Measurements from ENCODE around the gene ZNF281. TPM values are rescaled to one million over a fixed set of nuclear protein-coding genes. Genes with fewer than 3 reads are reported as not detected.
"Not testable (repeated sequence)": the region's sequence is repeated elsewhere in the genome, so short reads cannot be mapped to it uniquely, and the experiment has no call there.

ZNF281 gene
- total RNA-seq, 1 donor from 2014 or later, result 44.1 TPM

DNA sequence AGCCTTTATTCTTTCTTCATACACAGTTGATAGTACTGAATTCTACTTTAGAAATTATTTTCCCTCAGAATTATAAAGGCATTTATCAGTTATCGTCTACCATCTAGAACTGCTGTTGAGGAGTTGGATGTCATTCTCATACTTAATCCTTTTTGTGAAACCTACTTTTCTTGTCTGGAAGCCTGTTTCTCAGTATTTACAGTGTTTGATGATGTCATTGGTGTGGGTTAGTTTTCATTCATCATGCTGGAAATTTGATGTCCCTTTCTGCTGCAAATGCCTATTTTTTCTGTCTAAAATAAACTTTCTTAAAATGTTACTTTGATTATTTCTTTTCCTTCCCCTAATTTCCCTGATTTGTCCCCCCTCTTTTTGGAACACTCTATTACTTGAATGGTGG lies 22.8 kb upstream of the ZNF281 start:
- DNase-seq (ENCODE audit: low spot score), result no peak

DNA sequence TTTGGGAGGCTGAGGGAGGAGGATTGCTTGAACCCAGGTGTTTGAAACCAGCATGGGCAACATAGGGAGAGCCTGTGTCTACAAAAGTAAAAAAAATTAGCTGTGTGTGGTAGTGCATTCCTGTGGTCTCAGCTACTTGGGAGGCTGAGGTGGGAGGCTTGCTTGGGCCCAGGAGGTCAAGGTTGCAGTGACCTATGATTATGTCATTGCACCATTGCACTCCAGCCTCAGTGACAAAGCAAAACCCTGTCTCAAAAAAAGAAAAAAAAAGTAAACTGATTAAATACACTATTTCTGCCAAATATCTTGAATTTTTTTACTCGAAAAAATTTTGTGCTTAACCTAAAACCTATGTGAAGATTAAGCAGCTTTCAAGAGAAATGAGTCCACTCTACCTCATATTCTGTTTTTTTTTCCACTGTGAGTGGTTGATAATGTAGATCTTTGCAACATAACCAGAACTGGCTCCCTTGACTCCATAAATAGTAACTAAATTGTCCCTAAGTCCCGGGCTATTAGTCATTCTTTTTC lies 19.4 kb upstream of the ZNF281 start:
- DNase-seq (ENCODE audit: low spot score), result no peak

DNA sequence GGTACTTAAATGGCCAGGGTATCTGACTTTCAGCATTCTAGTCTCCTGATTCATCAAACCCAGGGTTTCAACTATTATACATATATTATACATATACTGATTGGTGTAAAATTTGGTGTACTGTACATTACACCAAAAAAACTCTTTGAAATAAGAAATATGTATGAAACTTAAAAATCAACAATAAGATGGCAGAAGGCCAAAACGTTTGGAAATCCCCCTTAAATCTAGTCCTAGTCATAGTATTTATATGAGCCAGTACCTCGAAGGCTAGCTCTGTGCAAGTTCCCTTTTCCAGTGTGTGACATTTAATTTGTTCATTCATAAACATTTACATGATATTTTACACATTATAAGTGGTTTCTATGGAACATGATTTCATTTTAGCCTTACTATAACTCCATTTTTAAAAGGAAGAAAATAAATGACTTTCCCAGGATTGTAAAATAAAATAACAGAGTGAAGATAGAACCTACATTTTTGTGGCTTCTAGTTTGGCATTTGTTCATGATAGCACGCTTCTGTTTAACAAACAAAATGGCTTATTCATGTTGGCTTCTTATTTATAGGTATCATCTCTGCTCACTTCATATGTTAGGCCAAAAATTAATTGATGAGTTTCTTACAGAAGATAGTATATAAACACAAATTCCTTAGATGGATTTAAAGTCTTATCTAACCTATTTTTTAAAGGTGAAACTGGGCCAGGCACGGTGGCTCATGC lies 18.8 kb upstream of the ZNF281 start:
- DNase-seq (ENCODE audit: low spot score), result no peak

DNA sequence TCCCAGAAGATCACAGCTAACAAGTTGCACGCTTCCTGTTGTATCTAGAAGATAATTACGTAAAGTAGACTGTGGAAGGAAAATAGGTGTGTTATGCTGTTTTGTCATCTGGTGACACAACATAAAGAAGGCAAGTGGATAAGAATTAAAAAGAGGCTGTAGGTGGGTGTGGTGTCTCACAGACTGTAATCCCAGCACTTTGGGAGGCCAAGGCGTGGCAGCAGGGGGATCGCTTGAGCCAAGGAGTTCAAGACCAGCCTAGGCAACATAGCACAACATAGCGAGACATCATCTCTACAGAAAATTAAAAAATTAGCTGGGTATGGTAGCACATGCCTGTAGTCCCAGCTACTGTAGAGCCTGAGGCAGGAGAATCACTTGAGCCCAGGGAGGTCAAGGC lies 17.9 kb upstream of the ZNF281 start:
- DNase-seq (ENCODE audit: low spot score), result no peak

DNA sequence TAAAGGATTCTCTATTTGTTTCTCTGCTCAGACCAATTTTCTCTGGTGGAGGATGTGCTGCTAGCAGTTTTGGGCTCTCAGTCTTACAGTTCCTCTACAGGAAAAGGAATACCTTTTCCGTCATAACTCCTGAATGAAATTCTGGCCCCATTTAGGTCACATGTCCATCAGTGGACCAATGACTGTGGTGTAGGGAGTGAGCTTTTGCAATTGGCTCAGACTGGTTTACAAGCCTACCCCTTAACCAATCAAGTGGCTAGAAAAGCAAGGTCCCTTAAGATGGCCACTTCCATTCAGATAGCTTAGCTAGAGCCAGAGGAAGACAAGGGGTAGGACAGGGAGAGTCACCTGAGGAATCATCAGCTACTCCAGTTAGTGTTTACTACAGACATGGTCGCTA lies 16.4 kb upstream of the ZNF281 start:
- DNase-seq (ENCODE audit: low spot score), result no peak

DNA sequence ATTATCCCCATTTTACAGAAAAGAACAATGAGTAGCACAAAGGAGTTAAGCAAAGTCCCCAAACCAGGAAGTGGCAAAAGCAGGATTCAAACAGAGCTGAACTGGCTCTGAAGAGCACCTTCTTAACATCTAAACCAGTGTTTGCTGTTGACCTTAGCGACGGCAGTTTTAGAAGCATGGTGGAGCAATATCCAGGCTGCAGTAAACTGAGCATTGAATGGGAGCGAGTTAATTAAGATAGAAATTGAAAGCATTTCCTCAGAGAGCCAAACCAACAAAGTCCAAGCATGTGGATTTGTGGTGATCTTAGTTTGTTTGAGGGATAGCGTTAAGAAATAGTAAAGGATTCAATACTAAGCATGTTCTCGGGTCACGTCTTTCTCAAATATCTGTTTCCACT lies 13.4 kb upstream of the ZNF281 start:
- no peak for DNase-seq (ENCODE audit: low spot score)

DNA sequence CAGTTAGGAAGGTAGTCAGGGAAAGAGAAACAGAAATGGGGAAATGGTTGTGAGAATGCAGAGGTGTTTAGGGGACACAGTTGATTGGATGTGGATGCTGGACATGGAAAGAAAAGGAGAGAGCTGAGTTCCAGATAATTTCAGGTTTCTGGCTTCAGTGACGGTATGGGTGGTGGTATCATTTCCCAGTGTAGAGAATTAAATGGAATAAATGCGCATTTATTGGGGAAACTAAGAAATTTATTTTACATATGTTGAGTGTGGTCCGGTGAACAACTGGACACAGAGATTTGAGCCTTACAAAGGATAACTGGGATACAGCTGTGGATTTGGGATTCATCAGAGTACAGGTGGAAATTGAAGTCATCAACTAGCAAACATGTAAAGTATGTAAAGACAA lies 12.4 kb upstream of the ZNF281 start:
- no peak for DNase-seq (ENCODE audit: low spot score)

DNA sequence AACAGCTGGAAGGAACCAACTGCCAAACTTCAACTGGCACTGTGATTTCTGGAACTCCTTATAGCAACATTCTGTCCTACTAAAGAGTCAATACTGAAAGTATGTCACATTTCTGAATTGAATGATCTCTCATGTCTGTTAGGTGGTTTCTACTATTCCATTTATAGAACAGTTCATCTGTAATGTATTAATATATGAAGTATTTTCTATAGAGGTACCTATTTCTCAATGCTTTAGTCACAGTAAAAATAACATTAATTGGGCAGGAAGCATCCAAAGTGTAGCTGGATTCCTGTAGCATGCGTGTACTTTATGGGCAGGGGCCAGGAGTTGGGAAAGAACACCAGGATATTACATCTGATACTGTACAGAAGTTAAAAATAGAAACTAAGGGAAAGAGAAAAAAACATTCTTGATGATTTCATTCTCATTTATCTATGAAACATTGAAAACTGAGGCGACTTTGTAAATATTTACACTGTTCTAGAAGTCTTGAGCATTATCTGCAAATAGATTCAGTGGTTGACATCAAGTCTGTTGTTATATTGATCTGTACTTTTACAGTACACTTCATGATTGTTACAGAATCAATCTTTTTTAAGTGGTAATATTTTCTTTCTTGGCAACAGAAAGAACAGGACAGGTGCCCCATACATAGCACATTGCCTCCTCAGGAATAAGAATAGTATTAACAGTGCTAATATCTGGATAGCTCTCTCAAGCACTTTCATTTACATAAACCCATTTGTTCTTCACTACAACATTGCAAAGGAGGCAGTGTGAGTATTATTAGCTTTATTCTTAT lies 6.2 kb upstream of the ZNF281 start:
- peak; percentile 88 for DNase-seq (ENCODE audit: low spot score)

DNA sequence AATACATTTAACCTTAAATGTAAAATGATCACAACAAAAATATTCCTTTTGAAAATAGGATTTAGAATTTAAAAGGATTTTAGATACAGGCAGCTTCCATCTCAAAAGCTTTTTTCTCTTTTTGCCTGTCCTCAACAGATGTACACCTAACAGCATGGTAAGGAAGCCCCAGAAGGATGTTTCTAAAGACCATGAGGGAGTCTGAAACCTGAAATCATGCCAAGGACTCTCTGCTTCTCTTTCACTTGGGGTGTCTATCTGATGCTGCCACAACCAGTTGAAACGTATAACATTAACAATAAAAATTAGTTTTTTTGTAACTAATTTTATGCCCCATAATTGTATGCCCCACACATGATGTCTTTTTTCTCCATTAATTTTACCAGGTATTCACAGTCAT lies 5.4 kb upstream of the ZNF281 start:
- DNase-seq (ENCODE audit: low spot score), result no peak

DNA sequence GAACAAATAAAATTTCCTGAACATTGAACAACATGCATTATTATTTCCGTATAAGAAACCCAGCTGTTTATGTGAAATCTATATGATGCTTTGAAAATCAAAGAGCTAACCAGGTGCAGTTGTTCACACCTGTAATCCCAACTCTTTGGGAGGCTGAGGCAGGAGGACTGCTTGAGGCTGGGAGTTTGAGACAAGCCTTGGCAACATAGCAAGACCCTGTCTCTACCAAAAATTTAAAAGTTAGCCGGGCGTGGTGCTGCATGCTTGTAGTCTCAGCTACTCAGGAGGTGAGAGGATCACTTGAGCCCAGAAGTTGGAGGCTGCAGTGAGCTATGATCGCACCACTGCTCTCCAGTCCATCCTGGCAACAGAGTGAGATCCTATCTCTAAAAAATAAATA lies 4.8 kb upstream of the ZNF281 start:
- no peak for DNase-seq (ENCODE audit: low spot score)

DNA sequence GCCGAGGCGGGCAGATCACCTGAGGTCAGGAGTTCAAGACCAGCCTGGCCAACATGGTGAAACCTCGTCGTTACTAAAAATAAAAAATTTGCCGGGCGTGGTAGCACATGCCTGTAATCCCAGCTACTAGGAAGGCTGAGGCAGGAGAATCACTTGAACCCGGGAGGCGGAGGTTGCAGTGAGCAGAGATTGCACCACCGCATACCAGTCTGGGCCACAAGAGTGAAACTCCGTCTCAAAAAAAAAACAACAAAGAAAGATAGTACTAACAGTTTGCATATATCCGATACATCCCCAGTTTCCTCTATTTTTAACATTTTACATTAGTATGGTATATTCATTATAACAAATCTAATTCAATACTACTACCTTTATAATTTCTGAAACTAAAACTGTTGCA lies 3.9 kb upstream of the ZNF281 start:
- DNase-seq (ENCODE audit: low spot score), result not testable (repeated sequence)

DNA sequence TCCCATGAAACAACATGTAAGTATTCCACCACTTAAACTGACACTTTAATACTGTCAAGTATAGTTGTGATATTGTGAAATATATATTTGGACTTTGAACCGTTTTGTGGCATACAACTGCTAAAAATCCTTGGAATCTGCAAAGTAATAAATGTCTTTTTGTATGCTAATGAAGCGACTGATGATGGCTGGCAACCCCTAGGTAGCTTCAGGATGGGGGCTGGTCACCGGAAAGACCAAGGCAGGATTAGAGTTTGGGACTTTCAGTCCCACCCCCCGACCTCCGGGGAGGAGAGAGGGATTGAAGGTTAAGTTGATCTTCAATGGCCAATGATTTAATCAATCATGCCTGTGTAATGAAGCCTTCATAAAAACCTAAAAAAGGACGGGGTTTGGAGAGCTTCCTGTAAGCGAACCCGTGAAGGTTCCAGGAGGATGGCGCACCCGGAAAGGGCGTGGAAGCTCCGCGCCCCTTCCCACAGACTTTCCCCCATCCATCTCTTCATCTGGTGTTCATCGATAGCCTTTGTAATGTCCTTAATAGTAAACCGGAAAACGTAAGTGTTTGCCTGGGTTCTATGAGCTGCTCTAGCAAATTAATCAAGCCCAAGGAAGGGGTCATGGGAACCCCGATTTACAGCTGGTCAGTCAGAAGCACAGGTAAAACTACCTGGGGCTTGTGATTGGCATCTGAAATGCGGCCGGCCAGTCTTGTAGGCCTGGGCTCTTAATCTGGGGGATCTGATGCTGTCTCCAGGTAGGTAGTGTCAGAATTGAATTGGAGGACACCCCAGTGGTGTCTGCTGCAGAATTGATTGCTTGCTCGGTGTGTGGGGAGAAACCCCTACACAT lies 1.8 kb upstream of the ZNF281 start:
- no peak for DNase-seq (ENCODE audit: low spot score)

DNA sequence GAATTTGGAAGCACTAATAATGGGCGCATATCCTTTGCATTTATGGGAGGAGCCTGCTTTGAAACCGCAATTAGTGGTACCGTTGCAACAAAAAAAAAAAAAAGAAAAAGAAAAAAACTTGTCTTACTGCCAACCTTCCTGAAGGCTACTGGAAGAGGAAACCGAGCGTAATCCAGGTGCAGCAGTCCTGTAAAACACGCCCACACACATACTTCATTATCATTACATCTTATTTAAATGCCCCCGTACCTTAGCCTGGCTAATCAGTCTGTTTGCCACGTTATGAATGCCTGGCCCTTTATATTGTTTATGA lies 686 bp upstream of the ZNF281 start:
- no peak for DNase-seq (ENCODE audit: low spot score)

DNA sequence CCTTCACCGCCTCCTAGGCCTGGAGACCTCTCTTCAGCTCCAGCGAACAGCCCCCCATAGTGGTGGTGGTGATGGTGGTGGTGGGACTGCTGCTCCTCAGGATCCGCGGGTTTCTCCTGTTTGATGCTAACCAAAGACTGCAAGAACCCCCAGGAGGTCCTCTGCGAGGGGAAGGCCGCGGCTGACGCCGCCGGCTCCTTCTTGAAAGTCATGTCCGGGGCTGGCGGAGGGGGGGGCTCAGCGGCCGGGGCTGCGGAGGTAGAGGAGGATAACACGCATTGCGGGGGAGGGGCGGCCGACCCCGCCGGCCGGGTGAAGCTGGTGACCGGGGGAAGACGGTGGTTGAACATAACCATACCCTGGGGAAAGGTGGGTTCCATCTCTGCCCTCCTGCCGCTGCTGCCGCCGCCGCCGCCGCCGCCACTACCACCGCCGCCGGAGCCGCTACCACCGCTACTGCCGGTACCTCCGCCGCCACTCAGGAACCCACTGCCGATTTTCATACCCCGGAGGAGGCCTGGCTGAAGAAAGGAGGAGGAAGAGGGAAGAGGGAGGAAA lies 554 bp downstream of the ZNF281 start:
- DNase-seq (ENCODE audit: low spot score), result no peak

DNA sequence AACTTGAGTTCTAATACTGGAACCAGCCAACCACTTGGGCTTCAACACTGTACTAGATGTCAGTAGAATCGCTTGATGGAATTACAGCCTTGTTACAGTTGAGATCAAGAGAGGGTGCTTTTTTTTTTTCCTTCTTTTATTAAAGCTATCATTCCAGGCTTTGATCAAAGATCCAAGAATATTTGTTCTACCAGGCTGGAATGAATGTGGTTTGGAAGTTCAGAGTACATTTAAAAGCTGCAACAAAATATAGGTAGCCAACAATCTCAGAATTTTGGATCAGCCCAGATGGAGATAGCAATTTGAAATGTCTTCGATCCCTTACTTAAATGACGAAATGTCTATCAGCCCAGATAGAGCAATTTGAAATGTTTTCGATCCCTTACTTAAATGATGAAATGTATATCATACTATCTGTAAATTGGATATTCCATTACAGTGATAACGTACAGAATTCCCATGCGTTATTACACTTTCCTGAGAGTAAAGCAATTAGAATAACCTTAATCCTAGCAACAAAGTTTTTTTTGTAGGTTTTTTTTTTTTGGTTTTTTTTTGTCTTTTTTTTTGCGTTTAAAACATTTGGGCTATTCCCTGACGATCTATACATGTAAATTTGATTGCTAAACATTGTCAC lies 3.6 kb downstream of the ZNF281 start:
- no peak for DNase-seq (ENCODE audit: low spot score)

DNA sequence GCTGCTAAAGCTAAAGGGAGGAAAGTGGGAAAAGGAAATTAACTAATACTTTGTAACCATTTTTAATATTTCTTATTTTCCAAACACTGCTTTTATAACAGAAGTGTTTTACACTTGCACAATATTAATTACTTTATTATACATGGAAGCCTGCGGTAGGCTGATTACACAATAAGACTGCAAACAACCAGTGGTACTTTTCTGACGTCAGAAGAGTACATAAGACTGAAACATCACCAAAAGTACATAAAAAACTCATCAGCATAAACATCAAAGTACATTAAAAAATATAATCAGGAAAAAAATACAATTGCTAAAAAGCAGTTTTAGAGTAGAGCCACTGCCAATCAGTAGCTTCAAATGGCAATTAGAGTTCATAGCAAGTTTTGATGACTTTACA lies 4.6 kb downstream of the ZNF281 start:
- DNase-seq (ENCODE audit: low spot score), result no peak

DNA sequence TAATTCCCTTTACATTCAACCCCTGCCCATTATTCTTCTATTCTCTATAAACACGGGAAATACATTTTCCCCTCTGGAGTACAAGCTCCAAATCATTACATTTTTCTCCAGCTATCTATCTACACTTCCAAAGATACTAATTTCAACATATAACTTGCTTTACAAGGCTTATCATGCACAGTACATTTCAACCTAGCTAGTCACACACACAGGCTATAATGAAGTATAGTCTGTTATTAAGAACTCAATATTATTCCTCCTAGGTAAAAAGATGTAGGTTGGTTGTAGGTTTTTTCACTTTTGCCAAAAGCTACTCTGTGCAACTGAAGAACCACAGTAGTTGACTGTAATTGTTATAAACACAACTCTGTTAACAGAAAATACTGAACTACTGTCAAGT lies 8.1 kb downstream of the ZNF281 start:
- DNase-seq (ENCODE audit: low spot score), result no peak

DNA sequence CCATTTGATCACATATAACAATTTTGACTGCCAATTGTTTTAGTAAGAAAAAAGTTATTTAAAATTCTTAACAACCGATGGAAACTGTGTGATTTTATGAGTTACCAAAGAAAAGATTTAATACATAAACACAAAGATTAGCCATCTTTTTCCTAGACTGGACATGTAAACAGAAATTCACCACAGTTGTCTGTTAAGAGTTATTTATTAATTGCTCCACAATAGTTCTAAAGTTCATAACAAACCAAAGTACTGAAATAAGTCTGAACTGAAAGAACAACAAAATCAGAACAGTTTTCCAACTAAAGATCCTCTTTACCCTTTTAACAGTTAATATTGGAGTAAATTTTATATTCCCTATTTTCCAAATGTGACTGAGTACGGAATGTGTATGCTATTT lies 8.6 kb downstream of the ZNF281 start:
- DNase-seq (ENCODE audit: low spot score), result no peak

DNA sequence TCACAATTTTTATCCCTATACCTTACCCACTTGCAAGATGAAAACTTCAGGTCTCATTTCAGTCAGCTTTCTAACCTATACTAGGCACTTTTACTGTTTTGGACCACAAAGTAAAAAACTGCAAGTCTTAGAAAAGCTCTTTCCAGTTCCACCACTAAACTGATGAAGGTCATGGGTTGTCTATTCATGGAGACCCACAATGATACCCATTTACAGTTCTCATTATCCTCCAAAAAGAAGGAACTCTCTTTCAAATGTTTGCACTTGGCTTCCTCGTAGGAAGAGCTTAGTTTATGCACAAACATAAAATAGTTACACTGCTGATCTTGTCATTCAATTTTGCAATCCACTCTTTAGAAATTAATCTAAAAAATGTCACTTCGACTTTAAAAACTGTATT lies 9.3 kb downstream of the ZNF281 start:
- no peak for DNase-seq (ENCODE audit: low spot score)

DNA sequence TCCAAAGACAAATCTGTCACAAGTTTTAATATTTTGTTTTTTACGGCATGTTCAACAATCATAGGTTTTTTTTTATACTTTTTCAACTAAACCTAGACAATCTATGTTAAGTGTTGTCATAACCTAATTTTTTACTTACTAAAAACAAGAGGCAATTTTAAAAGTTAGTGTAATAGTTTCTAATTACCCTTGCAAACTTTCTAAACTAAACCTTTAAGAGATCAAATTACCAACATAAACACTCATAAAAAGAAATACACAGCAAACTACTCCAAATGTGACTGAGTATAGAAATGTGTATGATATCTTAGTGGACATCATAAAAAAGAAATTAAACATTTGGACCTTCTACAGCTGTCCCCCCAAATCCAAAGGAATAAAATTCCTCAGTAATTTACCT lies 10.0 kb downstream of the ZNF281 start:
- DNase-seq (ENCODE audit: low spot score), result no peak

DNA sequence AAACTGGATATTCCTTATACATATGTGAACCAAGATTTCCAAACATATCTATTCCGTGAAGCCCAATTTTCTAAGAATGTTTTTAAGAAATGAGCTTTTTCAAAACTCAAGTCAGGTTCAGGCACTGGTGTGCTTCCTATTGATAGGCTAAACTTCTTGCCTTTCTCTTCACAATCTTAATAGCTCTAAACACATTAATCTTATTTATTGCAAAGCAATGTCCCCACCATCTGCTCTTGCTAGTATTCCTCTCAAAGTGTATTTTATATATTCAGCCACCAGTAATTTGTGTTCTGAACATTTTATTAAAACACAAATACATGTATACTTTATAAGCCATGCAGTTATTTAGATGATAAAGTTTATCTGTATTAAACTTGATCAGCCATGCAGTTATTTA lies 11.5 kb downstream of the ZNF281 start:
- no peak for DNase-seq (ENCODE audit: low spot score)

All from umbilical cord (tissue), 2 donors.